Measurements from ENCODE around the gene SHISAL2A.

The SHISAL2A gene

DNA sequence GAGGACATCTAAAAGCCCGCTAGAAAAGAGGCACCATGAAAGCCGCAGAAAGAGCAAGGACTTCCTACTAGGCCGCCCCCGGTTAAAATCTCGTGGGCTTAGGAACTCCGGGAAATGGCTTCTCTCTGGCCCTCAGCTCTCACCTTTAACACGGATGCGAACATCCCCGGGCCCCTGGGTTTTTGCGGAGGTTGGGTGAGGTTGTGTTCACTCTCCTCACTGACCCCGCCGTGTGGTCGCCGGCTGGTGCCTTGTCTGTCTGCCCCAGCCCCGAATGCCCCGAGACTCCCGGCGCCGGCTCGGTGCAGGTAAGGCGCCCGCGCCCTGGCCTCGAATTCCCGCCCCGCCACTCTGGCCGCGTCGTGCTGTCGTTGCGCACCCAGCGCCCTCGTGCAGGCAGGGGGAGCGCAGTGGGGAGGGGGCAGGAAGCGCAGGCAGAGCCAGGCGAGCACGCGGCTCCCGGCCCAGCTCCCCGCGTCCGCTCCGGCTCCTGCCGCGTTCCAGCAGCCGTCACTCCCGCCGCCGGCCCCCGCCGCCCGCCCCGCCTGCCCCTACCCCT is at the start of gene SHISAL2A:
SHISAL2A (plus strand) TSS at position 437 of the 559 bp plus-strand sequence. CDS start 326 bp downstream, outside the sequence.
- FAIRE-seq = no peak

DNA sequence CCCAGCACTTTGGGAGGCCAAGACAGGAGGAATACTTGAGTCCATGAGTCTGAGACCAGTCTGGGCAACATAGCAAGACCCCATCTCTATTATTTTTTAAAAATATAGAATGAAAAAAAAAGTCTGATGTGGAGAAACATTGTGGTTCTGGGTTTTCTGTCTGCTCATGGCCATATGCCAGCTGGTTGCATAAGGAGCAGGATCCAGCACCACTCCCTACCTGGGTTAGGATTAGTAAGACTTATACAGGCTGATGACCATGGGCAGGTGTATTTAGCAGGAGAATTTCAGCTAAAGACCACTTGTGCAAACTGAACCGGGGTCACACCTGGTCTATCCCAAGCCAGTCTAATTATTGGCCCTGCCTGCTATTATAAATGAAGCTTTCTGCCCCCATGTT is 47.5 kb upstream of the SHISAL2A start:
- no peak for FAIRE-seq

GRCh38 chr1:52588027-52588426 is 44.9 kb upstream of the SHISAL2A start:
- FAIRE-seq = no peak

GRCh38 chr1:52588535-52588934 is 44.4 kb upstream of the SHISAL2A start:
- FAIRE-seq = no peak

DNA sequence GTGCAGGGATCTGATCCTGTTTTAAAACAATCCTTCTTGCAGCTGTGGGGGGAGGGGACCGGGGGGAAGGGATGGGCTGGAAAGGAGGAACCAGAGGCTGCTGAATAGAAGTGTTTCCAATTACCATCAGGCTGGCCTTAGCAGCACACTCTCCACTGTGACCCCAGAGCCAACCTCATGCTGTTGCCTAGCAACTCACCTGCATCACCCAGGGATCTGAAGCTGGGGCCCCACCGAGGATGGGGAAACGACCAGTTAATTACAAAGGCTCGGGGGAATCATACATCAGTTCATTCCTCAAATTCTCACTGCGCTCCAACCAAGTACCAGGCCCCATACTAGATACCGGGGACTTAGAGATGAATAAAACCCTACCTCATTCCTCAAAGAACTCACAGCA is 42.7 kb upstream of the SHISAL2A start:
- no peak for FAIRE-seq

- FAIRE-seq = no peak
Observed at GRCh38 chr1:52592637-52593323, 40.2 kb upstream of the SHISAL2A start.

- FAIRE-seq = no peak
Observed at GRCh38 chr1:52593495-52593894, 39.5 kb upstream of the SHISAL2A start.

DNA sequence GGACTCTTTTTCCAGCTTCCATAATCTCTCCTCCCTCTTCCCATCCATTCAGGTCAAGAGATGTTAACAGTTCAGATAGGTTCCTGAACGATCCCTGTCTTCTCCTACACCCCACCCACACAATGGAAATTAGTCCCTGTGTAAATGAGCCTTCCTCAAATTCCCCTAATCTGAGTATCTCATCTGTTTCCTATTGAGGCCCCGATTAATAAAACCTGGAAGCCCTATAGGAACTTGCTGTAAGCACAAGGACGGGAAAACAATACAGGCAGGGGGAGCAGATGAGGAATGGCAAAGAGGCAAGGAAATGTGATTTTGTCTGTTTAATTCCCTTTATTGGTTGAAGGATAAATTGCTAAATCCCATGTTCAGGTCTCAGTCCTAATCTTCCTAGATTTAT is 37.9 kb upstream of the SHISAL2A start:
- FAIRE-seq = no peak

DNA sequence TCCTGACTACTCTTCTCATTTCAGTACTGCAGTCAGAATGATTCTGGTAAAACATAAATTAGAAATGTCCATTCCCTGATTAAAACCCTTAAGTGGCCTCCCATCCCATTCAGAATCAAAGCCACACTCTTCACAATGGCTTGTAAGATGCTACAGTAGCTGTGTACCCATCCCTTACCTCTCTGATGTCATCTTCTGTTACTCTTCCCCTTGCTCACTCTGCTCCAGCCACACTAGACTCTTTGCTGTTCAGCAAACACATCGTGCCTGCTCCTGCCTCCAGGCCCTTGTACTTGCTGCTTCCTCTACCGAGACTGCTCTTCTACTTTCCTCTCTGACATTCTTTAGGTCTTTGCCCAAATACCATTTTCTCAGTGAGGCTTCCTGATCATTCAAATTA is 35.1 kb upstream of the SHISAL2A start:
- no peak for FAIRE-seq

- no peak for FAIRE-seq
Observed at GRCh38 chr1:52598729-52599128, 34.2 kb upstream of the SHISAL2A start.

GRCh38 chr1:52599236-52599635 is 33.7 kb upstream of the SHISAL2A start:
- FAIRE-seq = no peak

DNA sequence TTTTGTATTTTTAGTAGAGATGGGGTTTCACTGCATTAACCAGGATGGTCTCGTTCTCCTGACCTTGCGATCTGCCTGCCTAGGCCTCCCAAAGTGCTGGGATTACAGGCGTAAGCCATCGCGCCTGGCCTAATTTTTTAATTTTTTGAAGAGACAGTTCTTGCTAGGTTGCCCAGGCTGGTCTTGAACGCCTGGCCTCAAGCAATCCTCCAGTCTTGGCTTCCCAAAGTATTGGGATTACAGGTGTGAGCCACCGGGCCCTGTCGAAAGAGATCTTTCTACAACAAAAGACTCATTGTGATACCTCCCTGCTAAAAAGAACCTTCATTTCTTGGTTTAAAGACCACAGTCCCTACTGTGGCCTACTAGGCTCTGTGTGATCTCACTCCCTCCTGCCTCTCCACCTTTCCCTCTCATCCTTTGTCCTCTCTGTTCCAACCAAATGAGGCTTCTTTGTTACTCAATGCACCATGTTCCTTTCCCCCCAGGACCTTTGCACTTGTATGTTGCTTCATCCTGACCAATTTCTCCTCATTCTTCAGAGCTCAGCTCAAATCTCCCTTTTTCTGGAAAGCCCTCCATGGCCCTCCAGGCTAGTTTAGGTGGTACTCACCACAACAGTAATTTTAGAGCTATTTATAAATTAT is 32.3 kb upstream of the SHISAL2A start:
- no peak for FAIRE-seq

GRCh38 chr1:52601519-52601918 is 31.4 kb upstream of the SHISAL2A start:
- FAIRE-seq = no peak

DNA sequence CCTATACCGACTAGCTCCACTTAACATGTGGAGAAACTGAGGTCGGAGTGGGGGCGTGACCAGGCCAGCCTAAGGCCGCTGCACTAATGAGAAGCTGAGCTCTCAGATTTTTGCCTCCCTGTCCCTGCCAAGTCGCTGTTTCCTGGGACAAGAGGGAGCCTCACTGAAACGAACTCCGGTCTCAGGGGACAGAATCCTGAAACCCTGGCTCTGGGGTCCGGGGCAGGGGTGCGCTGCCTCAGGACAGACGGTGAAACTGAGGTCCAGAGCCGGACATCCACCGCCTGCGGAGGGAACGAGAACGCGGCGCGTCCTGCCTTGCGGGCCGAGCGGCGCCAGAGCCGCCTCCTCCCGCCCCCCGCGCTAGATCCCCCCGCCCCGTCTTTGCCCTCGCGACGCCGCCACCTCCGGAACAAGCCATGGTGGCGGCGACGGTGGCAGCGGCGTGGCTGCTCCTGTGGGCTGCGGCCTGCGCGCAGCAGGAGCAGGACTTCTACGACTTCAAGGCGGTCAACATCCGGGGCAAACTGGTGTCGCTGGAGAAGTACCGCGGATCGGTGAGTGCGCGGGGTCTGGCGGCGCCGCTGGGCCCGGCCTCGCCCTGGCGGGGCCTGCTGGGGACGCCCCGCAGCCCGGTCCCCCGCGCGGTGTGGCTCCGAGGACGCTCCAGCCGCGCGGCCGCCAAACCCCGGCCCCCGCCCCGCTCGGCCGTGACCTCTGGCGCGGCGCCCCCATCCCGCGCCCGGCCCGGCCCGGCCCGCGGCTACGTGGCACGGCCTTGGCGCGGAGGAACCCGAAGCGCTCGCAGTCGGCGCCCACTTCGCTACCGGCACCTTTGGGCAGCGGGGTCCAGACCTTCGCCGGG is 30.7 kb upstream of the SHISAL2A start, which contains the start of gene GPX7:
GPX7 (plus strand) TSS at position 381 of the 865 bp plus-strand sequence; CDS start at position 420, 39 bp downstream.
- no peak for FAIRE-seq

DNA sequence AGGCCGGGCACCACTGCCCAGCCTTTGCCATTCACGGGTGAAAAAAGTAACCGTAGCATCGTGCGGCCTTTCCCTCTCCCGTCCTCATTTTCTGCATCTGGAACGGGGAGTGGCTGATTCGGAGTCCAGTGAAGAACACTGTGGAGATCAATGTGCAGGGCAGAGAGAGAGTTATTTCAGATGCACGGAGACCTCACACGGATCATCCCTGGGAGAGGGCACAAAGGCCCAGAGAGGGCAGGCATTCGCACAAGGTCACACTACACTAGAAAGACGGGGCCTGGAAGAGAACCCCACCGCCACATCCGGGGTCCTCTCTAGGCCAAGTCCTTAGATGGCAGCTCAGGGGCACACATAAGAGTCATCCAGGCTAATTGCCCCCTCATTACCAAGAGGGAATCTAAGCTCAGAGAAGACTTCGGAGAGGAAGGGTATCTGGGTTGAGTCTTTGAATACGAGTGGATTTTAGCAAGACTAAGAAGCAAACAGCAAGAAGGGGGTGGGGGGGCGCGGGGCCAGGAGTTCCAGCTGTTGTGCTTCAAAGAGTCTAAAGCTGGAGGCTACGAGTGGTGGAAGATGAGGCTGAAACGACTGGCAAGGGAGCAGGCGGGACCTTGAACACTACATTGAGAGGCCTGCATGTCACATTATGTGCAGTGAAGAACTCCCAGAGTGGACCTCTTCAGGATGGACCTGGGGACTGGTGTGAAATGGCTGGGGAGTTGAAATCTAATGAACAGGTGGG is 29.9 kb upstream of the SHISAL2A start:
- FAIRE-seq = no peak

- FAIRE-seq = no peak
Observed at GRCh38 chr1:52603630-52604029, 29.3 kb upstream of the SHISAL2A start.

- no peak for FAIRE-seq
Observed at GRCh38 chr1:52604063-52604770, 28.8 kb upstream of the SHISAL2A start.

DNA sequence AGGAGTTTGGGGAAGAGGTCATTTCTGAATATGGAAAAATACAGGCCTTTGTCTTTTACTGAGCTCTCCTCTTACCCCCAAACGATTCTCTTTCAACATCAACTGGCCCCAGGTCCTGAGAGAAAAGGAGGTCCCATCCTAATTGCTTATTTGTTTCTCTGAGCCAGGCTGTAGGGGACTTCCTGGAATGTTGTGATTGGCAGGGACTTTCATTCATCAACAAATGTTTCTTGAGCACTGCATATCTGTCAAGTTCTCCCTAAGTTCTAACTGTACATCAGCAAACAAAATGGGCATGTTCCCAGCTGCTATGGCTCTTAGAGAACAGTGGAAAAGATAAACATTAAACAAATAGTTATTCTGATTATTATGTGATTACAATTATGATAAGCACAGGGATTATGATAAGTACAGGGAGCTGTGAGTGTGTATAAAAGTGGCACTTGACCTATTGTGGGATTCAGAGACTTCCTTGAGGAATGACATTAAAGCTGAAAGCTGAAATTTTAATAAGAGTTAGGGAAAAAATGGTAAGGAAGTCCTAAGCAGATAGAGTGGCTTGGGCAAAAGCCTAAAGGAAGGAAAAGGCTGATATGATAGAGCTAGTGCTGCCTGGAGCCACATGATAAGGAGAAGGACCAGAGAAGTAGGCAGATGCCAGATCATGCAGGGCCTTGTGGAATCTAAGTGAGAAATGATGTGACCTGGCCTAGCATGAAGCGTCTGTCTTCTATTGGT is 19.2 kb upstream of the SHISAL2A start:
- no peak for FAIRE-seq

DNA sequence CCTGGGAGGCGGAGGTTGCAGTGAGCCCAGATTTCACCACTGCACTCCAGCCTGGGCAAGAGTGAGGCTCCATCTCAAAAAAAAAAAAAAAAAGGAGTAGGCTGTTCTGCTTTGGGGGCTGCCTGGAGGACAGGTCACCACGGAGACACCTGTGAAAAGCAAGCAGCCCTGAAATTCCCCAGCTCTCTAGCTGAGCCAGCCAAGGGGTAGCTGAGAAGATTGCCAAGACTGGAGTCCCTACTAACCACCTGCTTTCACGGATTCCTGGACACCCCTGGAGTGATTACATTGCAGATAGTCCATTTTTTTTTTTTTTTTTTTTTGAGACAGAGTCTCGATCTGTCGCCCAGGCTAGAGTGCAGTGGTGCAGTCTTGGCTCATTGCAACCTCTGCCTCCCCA is 18.3 kb upstream of the SHISAL2A start:
- no peak for FAIRE-seq

DNA sequence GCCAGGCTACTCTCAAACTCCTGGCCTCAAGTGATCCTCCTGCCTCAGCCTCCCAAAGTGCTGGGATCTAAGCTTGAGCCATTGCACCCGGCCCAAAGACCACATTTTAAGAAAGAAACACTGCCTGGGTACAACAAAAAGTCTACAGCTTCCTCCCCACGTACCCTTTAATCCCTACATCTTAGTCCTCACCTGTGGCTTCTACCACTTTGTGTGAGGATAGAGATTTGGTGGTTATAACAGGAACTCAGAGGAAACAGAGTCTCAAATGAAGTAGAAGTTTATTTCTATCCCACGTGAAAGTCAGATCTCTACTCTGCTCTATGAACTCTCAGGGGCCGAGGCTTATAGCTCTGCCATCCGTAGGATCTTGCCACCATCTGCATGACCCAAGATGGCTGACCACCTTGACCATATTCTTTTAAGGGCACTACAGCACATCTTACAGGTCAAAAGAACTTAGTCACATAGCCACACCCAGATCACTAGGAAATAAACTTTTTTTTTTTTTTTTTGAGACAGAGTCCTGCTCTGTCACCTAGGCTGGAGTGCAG is 17.4 kb upstream of the SHISAL2A start:
- no peak for FAIRE-seq

- no peak for FAIRE-seq
Observed at GRCh38 chr1:52621950-52622349, 11.0 kb upstream of the SHISAL2A start.

All from colon (tissue), 2 donors.